ENCODE data around the gene CD2.

DNA sequence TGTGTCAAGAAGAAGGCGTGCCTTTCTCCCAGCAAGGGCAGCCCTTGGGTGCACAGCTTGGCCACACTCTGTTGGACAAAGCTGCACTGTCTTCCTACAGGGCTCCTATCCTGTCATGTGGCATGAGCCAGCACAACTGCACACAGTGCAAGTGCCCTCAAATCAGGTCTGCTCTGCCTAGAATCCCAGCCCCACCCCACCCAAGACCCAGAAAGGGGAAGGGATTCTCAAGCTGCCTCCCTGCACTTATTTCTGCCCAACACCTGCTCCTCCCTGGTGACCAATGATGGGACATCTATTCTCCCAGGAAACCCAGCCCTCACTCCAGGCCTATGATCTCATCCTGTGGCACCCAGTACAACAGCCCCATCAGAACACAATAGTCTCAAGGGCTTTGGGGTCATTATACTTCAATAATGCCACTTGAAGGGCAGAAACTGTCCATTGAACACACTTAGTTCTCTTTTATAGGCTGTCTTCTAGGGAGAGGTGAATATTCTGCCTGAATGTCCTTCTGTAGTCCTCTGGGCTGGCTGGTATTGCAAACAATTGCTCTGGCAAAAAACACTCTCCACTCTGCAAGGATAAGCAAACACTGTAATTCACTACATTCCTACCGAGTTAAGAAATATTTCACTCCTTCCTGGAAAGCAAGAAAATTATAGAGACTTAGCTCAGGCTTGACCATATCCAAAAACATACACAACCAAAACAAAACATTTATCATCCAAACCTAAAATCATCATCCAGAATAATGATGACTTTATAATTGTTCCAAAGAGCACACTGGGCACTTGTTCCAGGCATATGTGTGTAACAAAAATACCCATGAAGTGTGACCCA, 43.6 kb upstream of the CD2 start:
- TF ChIP-seq POLR2AphosphoS5 (IDR thresholded peaks at IDR 0.05): no peak
- TF ChIP-seq, protein P1, sequence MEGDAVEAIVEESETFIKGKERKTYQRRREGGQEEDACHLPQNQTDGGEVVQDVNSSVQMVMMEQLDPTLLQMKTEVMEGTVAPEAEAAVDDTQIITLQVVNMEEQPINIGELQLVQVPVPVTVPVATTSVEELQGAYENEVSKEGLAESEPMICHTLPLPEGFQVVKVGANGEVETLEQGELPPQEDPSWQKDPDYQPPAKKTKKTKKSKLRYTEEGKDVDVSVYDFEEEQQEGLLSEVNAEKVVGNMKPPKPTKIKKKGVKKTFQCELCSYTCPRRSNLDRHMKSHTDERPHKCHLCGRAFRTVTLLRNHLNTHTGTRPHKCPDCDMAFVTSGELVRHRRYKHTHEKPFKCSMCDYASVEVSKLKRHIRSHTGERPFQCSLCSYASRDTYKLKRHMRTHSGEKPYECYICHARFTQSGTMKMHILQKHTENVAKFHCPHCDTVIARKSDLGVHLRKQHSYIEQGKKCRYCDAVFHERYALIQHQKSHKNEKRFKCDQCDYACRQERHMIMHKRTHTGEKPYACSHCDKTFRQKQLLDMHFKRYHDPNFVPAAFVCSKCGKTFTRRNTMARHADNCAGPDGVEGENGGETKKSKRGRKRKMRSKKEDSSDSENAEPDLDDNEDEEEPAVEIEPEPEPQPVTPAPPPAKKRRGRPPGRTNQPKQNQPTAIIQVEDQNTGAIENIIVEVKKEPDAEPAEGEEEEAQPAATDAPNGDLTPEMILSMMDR (IDR thresholded peaks at IDR 0.05): no peak
